Measurements from ENCODE around the gene ZSWIM7.

Gene ZSWIM7

GRCh38 chr17:15957206-15957605 lies 42.3 kb downstream of the ZSWIM7 start:
- no peak overlapping the region for H3K27ac ChIP-seq
- TF ChIP-seq ZFX (IDR thresholded peaks at IDR 0.05) = no peak
- TF ChIP-seq, protein P1, sequence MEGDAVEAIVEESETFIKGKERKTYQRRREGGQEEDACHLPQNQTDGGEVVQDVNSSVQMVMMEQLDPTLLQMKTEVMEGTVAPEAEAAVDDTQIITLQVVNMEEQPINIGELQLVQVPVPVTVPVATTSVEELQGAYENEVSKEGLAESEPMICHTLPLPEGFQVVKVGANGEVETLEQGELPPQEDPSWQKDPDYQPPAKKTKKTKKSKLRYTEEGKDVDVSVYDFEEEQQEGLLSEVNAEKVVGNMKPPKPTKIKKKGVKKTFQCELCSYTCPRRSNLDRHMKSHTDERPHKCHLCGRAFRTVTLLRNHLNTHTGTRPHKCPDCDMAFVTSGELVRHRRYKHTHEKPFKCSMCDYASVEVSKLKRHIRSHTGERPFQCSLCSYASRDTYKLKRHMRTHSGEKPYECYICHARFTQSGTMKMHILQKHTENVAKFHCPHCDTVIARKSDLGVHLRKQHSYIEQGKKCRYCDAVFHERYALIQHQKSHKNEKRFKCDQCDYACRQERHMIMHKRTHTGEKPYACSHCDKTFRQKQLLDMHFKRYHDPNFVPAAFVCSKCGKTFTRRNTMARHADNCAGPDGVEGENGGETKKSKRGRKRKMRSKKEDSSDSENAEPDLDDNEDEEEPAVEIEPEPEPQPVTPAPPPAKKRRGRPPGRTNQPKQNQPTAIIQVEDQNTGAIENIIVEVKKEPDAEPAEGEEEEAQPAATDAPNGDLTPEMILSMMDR (conservative IDR thresholded peaks at IDR 0.05) = no peak

DNA sequence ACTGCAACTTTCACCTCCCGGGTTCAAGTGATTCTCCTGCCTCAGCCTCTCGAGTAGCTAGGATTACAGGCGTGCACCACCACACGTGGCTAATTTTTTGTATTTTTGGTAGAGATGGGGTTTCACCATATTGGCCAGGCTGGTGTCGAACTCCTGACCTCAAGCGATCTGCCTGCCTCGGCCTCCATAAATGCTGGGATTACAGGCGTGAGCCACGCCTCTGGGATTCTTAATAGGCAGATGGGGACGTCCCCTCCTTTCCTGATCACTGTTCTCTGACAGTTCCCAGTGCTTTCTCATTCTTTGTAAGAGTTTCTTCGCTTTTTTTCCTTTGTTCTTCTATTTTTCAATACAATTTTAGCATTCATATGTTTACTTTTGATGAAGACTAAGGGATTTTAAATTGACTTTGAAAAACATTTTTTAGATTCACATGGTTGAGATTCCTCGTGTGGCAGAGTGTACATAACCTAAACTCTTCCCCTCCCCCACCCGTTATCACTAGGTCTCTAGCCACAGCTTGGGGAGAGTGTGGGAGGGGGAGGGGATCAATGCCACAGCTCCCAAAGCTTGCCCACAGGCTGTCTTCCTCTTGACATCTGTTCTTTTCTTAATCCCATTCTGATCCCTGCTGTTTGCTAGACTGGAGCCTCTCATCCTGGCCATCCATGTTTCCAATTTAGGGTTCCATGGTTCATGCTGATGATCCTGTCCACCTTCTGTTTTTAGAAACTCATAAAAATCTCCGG lies 43.5 kb downstream of the ZSWIM7 start:
- TF ChIP-seq, protein P1 (conservative IDR thresholded peaks at IDR 0.05) = no peak
- no peak for TF ChIP-seq ZFX (IDR thresholded peaks at IDR 0.05)
- no peak overlapping the region for H3K27ac ChIP-seq

DNA sequence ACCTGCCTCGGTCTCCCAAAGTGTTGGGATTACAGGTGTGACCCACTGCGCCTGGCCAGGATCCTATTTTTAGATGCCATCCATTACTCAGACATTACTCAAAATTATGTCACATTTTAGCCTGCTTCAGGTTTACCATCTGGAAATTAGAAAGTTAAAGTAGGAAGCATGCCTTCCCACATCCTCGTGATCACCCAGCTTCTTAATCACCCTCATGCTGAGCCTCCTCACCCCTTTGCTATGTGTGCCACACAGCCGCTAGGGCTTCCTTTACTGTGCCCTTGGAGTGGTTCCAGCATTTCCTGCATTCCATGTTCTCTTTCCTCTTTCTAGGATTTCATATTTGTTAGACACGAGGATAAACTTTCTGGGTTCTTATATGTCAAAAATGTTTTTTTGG lies 45.3 kb downstream of the ZSWIM7 start:
- no peak overlapping the region for H3K27ac ChIP-seq
- TF ChIP-seq ZFX (IDR thresholded peaks at IDR 0.05) = no peak
- TF ChIP-seq, protein P1 (conservative IDR thresholded peaks at IDR 0.05) = no peak

- TF ChIP-seq, protein P1 (conservative IDR thresholded peaks at IDR 0.05) = no peak
- TF ChIP-seq ZFX (IDR thresholded peaks at IDR 0.05) = no peak
- no peak overlapping the region for H3K27ac ChIP-seq
These were observed 46.4 kb downstream of the ZSWIM7 start for GRCh38 chr17:15952916-15953790.

DNA sequence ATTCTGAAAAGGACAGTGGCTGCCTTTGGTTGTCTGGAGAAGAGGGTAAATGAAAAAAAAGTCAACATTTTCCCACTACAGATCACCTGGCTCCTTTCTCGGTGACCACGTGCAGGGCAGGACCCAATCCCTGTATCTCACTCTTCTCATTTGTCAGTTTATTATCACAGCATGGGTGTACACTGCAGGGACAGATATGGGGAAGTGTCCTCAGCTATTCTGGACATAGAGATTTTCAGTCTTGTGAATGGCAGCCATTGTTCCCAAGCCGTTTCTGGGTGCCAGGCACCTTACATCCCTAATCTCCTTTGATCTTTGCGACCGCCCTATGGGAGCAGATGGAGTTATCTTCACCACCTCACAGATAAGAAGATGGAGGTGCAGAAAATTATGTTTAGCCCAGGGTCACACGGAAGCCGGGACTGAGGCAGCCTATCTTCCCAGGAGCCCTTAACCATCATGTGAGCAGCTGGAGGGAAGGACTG lies 47.4 kb downstream of the ZSWIM7 start:
- H3K27ac ChIP-seq = no peak overlapping the region
- TF ChIP-seq, protein P1 (conservative IDR thresholded peaks at IDR 0.05) = no peak
- no peak for TF ChIP-seq ZFX (IDR thresholded peaks at IDR 0.05)

GRCh38 chr17:15951368-15952047 lies 48.0 kb downstream of the ZSWIM7 start:
- TF ChIP-seq ZFX (IDR thresholded peaks at IDR 0.05) = no peak
- TF ChIP-seq, protein P1 (conservative IDR thresholded peaks at IDR 0.05) = no peak
- no peak overlapping the region for H3K27ac ChIP-seq

Data from C4-2B (cell line).